ENCODE measurements around the gene HIVEP2.

GRCh38 chr6:142946924-142947713, 2.1 kb upstream of the HIVEP2 start:
- TF ChIP-seq POLR2AphosphoS5 (IDR thresholded peaks at IDR 0.05; ENCODE audit: low read depth, low read length) = 0 out of 2 replicates have a peak, but pooled peaks have one; percentile 43
- TF ChIP-seq CTCF (IDR thresholded peaks at IDR 0.05) = no peak

Measured in Panc1 (cell line).